ENCODE results near the gene LEFTY1.

GRCh38 chr1:225896937-225897549 is 8.1 kb upstream of the LEFTY1 start:
- TF ChIP-seq GATA2 (IDR thresholded peaks at IDR 0.05; ENCODE audit: low read depth, low read length), result no peak
- no peak for TF ChIP-seq GATA3 (IDR thresholded peaks at IDR 0.05; ENCODE audit: low read depth, low read length)

Measured in SH-SY5Y (cell line).